Fibroblast of mammary gland (primary cell): ENCODE results near the gene RESF1.

ENCODE experiments used
- DNase-seq: peaks from one replicate; pipeline ENCODE4 v3.0.0-alpha.2; 2010; ENCODE audit warnings: low read depth
- H3K4me3 ChIP-seq: 2 replicates; pipeline ENCODE4 v1.5.1; 2011; ENCODE audit warnings: low read depth, mild to moderate bottlenecking, low read length, moderate library complexity; ENCODE audit not compliant: control insufficient read depth
- TF ChIP-seq, protein P1 (sequence below): conservative IDR thresholded peaks from 2 replicates; pipeline ENCODE4 v1.5.1; 2011; ENCODE audit warnings: low read depth, low read length, inconsistent platforms; ENCODE audit not compliant: control insufficient read depth, insufficient read depth

RESF1 gene

GRCh38 chr12:31961137-31961536 is 1.9 kb downstream of the RESF1 start:
- no peak for DNase-seq
- no peak overlapping the region for H3K4me3 ChIP-seq
- TF ChIP-seq, protein P1, sequence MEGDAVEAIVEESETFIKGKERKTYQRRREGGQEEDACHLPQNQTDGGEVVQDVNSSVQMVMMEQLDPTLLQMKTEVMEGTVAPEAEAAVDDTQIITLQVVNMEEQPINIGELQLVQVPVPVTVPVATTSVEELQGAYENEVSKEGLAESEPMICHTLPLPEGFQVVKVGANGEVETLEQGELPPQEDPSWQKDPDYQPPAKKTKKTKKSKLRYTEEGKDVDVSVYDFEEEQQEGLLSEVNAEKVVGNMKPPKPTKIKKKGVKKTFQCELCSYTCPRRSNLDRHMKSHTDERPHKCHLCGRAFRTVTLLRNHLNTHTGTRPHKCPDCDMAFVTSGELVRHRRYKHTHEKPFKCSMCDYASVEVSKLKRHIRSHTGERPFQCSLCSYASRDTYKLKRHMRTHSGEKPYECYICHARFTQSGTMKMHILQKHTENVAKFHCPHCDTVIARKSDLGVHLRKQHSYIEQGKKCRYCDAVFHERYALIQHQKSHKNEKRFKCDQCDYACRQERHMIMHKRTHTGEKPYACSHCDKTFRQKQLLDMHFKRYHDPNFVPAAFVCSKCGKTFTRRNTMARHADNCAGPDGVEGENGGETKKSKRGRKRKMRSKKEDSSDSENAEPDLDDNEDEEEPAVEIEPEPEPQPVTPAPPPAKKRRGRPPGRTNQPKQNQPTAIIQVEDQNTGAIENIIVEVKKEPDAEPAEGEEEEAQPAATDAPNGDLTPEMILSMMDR = no peak

DNA sequence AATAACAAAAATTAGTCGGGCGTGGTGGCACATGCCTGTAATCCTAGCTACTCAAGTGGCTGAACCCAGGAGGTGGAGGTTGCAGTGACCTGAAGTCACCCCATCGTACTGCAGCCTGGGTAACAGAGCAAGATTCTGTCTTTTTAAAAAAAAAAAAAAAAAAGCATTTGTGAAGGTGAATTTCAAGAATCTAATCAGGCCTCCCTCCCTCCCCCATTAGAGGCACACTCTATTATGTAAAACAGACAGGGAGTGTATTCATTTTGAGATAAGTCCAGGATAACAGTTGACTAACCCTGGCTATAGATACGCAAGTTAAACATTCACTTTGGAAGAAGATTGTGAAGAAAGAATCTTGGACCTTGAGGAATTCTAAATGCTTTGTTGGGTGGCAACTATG is 2.9 kb downstream of the RESF1 start:
- H3K4me3 ChIP-seq = no peak overlapping the region
- TF ChIP-seq, protein P1 = no peak
- DNase-seq = no peak

- DNase-seq = no peak
- no peak overlapping the region for H3K4me3 ChIP-seq
- TF ChIP-seq, protein P1 = no peak
These were observed 5.1 kb downstream of the RESF1 start for GRCh38 chr12:31964280-31964679.

GRCh38 chr12:31965090-31965489 is 5.9 kb downstream of the RESF1 start:
- no peak overlapping the region for H3K4me3 ChIP-seq
- no peak for DNase-seq
- TF ChIP-seq, protein P1 = no peak

- H3K4me3 ChIP-seq = no peak overlapping the region
- TF ChIP-seq, protein P1 = no peak
- DNase-seq = no peak
These were observed 7.5 kb downstream of the RESF1 start for GRCh38 chr12:31966558-31967205.

DNA sequence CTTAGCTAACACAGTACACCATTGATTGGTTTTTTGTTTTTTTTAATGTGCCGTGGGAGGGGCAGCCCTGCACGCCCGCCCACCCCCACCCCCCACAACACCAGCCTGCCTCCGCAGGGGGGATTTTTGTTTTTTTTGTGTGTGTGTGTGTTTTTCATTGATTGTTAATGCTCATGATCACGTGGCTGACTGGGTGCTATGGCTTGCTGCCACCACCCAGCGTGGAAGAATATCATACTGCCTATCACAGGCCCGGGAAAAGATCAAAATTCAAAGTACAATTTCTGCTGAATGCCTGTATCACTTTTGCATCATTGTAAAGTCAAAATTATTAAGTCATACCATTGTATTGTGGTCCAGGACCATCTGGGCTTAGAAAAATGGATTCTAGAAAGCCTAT is 8.3 kb downstream of the RESF1 start:
- no peak for DNase-seq

More for the DNA sequence above, 8.3 kb downstream of the RESF1 start:
- TF ChIP-seq, protein P1 = no peak
- no peak overlapping the region for H3K4me3 ChIP-seq
